ENCODE data around the gene SPATC1L. TPM values are rescaled to one million over a fixed set of nuclear protein-coding genes. Genes with fewer than 3 reads are reported as not detected.
"Not testable (repeated sequence)": the region's sequence is repeated elsewhere in the genome, so short reads cannot be mapped to it uniquely, and the experiment has no call there.

Gene SPATC1L
- total RNA-seq, 1 experiment from 2014 or later = 5.4 TPM

- no peak for DNase-seq (ENCODE audit: low read depth)
Observed at GRCh38 chr21:46145840-46146691, 38.2 kb downstream of the SPATC1L start.

DNA sequence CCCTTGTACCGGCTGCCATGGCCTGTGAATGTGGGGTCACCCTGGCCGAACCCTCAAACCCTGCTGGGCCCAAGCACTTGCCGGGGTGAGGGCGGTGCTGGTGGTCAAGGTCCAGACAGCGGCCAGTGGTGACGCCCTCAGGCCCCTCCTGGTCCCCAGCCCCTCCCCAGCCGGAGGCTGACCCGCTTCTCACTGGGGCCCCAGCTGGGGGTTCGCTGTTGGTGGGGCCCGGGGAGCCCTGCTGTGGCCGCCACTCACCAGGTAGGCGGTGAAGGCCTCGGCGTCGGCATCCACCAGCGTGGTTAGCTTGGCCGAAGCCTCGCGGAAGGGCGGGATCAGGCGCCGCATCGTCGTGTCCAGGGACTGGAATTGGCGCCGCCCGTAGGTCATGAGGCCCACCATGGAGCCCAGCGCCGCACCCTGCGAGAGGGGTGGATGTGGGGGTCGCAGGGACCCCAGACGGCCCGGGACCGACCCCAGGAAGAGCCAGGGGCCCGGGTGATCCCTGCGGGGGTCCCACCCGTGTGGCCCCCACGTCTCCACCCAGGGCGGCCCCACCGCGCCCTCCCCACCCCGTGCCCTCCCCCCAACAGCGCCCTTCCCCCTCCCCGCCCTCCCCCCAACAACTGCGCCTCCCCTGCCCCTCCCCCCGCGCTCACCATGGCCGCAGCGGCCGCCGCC lies 39.0 kb downstream of the SPATC1L start:
- in situ Hi-C loops (cut with HindIII; ENCODE audit: low pct_unique_long_range_greater_than_20kb, low sequenced_read_pairs) = no loop called here
- DNase-seq (ENCODE audit: low read depth) = no peak

More at GRCh38 chr21:46145840-46146691, 38.2 kb downstream of the SPATC1L start:
- in situ Hi-C loops (cut with HindIII; ENCODE audit: low pct_unique_long_range_greater_than_20kb, low sequenced_read_pairs) = no loop called here

DNA sequence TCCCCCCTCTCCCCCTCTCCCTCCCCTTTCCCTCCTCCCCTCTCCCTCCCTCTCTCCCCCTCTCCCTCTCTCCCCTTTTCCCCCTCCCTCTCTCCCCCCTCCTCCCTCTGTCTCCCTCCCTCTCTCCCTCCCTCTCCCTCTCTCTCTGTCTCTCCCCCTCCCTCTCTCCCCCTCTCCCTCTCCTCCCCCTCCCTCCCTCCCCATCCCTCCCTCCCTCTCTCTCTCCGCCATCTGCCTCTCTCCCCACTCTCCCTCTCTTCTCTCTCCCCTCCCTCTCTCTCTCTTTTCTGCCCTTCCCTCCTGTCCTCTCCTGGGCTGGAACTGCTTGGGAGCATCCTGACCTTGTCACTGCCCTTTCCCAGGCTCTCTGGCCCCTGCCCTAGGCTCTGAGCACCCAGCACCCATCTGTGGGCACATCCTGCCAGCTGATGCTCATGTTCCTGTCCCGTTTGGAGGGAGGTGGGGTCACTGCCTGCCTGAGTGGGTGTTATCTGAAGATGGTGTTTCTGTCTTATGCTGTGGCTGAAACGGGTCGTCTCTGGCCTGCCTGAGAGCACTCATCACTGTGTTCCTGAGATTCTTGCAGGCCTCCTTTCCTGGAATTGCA lies 39.7 kb downstream of the SPATC1L start:
- in situ Hi-C loops (cut with HindIII; ENCODE audit: low pct_unique_long_range_greater_than_20kb, low sequenced_read_pairs) = no loop called here
- DNase-seq (ENCODE audit: low read depth) = no peak

GRCh38 chr21:46142582-46143473 lies 41.4 kb downstream of the SPATC1L start:
- DNase-seq (ENCODE audit: low read depth) = no peak
- in situ Hi-C loops (cut with HindIII; ENCODE audit: low pct_unique_long_range_greater_than_20kb, low sequenced_read_pairs) = no loop called here

GRCh38 chr21:46141767-46142581 lies 42.3 kb downstream of the SPATC1L start:
- in situ Hi-C loops (cut with HindIII; ENCODE audit: low pct_unique_long_range_greater_than_20kb, low sequenced_read_pairs) = no loop called here
- no peak for DNase-seq (ENCODE audit: low read depth)

- in situ Hi-C loops (cut with HindIII; ENCODE audit: low pct_unique_long_range_greater_than_20kb, low sequenced_read_pairs); DNase-seq (ENCODE audit: low read depth): not testable (repeated sequence)
Observed at GRCh38 chr21:46140352-46141003, 43.8 kb downstream of the SPATC1L start.

DNA sequence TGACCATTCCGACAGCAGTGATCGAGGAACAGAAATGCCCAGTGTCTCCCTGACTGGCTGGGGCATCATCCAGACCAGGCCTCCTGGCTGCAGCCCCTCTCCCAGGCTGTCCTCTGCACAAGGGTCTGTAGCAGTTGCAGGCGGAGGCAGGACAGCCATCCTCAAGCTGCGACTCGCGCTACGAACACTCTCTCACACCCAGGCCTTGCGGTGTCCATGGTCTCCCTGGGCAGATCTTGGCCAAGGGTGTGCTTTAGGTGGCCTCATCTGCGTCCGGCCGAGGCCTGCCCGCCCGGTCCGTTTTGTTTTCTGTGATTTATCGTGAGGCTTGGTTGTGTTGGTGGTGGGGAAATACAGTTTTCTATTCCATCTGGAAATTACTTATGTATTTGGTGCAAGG lies 44.6 kb downstream of the SPATC1L start:
- DNase-seq (ENCODE audit: low read depth) = no peak
- in situ Hi-C loops (cut with HindIII; ENCODE audit: low pct_unique_long_range_greater_than_20kb, low sequenced_read_pairs) = no loop called here

- DNase-seq (ENCODE audit: low read depth) = no peak
- in situ Hi-C loops (cut with HindIII; ENCODE audit: low pct_unique_long_range_greater_than_20kb, low sequenced_read_pairs) = no loop called here
Observed at GRCh38 chr21:46138383-46138970, 45.8 kb downstream of the SPATC1L start.

DNA sequence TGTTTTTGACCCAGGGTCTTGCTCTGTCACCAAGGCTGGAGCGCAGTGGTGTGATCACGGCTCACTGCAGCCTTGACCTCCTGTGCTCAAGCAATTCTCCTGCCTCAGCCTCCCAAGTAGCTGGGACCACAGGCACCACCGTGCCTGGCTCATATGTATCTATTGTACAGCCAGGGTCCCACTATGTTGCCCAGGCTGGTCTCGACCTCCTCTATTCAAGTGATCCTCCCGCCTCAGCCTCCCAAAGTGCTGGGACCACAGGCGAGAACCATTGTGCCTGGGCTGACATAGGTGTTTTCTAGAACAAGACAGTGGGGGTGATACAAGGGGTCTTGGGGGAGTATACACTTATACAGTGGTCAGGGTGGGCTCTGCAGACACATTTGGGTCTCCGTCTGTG lies 46.4 kb downstream of the SPATC1L start:
- in situ Hi-C loops (cut with HindIII; ENCODE audit: low pct_unique_long_range_greater_than_20kb, low sequenced_read_pairs) = no loop called here
- no peak for DNase-seq (ENCODE audit: low read depth)

DNA sequence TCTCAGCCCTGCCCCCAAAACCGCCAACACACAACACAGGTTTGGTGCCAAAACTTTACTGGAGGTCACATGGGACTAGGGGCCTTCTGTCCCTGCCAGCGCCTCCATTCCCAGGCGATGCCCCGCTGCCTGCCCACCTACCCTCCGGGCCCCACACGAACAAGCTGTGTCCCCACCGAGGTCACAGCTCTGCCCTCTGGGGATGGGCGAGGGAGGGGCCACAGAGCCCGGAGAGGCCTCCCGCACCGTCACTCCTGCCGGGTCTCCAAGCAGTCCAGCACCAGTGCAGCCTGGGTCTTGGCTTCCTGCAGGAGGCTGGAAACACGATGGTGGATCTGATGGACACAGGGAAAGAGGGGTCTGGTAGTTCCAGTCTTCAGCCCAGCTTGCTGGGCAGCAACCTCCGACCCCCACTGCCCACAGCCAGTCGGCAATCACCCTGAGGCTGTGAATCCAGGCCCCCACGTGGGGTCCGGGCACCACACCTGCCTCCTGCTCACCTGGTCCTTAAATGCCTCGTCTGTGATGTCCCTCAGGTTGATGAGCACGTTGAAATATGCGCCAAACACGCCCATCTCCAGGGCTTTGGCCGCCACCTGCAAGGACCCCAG lies 47.4 kb downstream of the SPATC1L start:
- in situ Hi-C loops (cut with HindIII; ENCODE audit: low pct_unique_long_range_greater_than_20kb, low sequenced_read_pairs) = no loop called here
- DNase-seq (ENCODE audit: low read depth) = no peak

DNA sequence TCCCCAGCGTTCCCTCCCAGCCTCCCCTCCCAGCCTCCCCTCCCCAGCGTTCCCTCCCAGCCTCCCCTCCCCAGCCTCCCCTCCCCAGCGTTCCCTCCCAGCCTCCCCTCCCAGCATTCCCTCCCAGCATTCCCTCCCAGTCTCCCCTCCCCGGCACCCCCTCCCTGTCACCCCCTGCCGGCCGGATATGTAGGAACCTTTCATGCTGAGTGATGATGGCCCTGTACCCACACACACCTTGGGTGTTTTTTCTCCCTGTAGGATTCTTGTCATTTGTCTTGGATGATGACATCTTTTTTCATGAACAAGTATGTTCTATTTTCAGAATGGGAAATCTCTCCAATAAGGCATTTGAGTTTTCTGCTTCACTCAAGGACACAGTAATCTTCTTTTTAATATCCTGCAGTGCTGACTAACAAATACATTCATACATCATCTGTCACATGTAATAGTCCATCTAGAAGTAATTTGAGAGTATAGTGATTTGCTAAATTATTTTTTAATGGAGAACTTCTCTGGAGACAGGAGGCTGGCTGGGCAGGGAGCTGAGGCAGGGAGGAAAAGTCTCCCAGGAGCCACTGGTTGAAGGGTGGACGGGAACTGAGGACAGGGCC lies 48.4 kb downstream of the SPATC1L start:
- in situ Hi-C loops (cut with HindIII; ENCODE audit: low pct_unique_long_range_greater_than_20kb, low sequenced_read_pairs) = no loop called here
- DNase-seq (ENCODE audit: low read depth) = no peak

- in situ Hi-C loops (cut with HindIII; ENCODE audit: low pct_unique_long_range_greater_than_20kb, low sequenced_read_pairs) = no loop called here
- DNase-seq (ENCODE audit: low read depth) = no peak
Observed at GRCh38 chr21:46131838-46132651, 52.2 kb downstream of the SPATC1L start.

GRCh38 chr21:46131588-46131837 lies 52.7 kb downstream of the SPATC1L start:
- in situ Hi-C loops (cut with HindIII; ENCODE audit: low pct_unique_long_range_greater_than_20kb, low sequenced_read_pairs) = no loop called here
- DNase-seq (ENCODE audit: low read depth) = no peak

GRCh38 chr21:46130831-46131587 lies 53.2 kb downstream of the SPATC1L start:
- in situ Hi-C loops (cut with HindIII; ENCODE audit: low pct_unique_long_range_greater_than_20kb, low sequenced_read_pairs) = no loop called here
- DNase-seq (ENCODE audit: low read depth) = no peak
